Neural progenitor cell (in vitro differentiated cells): ENCODE results near the gene PRAF2. TPM values are rescaled to one million over a fixed set of nuclear protein-coding genes. Genes with fewer than 3 reads are reported as not detected.
A peak's percentile ranks its signal among the peaks of the same experiment; 100 is the strongest.

Source experiments
- DNase-seq: peaks from one replicate; pipeline ENCODE4 v3.0.0-alpha.2; 2016; ENCODE audit warnings: low spot score
- H2AFZ ChIP-seq: fragments of 200-600 bp; sonication (generic); replicated peaks from 2 replicates; pipeline ENCODE4 v1.6.1; 2016; ENCODE audit warnings: antibody characterized with exemption
- H3F3A ChIP-seq: fragments of 200-600 bp; sonication (generic); 2 replicates; pipeline ENCODE4 v1.6.1; 2016; ENCODE audit warnings: antibody characterized with exemption, low read depth
- H3K27ac ChIP-seq: fragments of 200-600 bp; sonication (generic); 2 replicates; pipeline ENCODE4 v1.5.1; 2016; ENCODE audit warnings: mild to moderate bottlenecking
- H3K27me3 ChIP-seq: fragments of 200-600 bp; sonication (generic); 2 replicates; pipeline ENCODE4 v1.6.1; 2016; ENCODE audit warnings: mild to moderate bottlenecking, moderate library complexity
- H3K36me3 ChIP-seq: fragments of 200-600 bp; sonication (generic); 2 replicates; pipeline ENCODE4 v1.5.1; 2016
- H3K4me1 ChIP-seq: fragments of 200-600 bp; sonication (generic); 2 replicates; pipeline ENCODE4 v1.6.1; 2016; ENCODE audit warnings: mixed run types
- H3K4me2 ChIP-seq: fragments of 200-600 bp; sonication (generic); 2 replicates; pipeline ENCODE4 v1.6.1; 2016
- H3K4me3 ChIP-seq: fragments of 200-600 bp; sonication (generic); 2 replicates; pipeline ENCODE4 v1.5.1; 2016
- H3K79me2 ChIP-seq: fragments of 200-600 bp; sonication (generic); 2 replicates; pipeline ENCODE4 v1.6.1; 2016; ENCODE audit warnings: low read depth
- H3K9ac ChIP-seq: fragments of 200-600 bp; sonication (generic); 2 replicates; pipeline ENCODE4 v1.6.1; 2016
- H3K9me3 ChIP-seq: fragments of 200-600 bp; sonication (generic); 2 replicates; pipeline ENCODE4 v1.5.1; 2016; ENCODE audit warnings: low read depth
- H4K20me1 ChIP-seq: fragments of 200-600 bp; sonication (generic); 2 replicates; pipeline ENCODE4 v1.6.1; 2016; ENCODE audit warnings: low read depth
- H3K27ac Mint-ChIP-seq: 3 replicates; pipeline ENCODE4 v1.8.0; 2021; ENCODE audit warnings: mixed read lengths
- H3K27me3 Mint-ChIP-seq: 2 replicates; pipeline ENCODE4 v1.8.0; 2022; ENCODE audit warnings: low read depth, mild to moderate bottlenecking, inconsistent platforms, moderate library complexity, mixed read lengths; ENCODE audit not compliant: insufficient read depth
- H3K36me3 Mint-ChIP-seq: 3 replicates; pipeline ENCODE4 v1.8.0; 2021; ENCODE audit warnings: mixed read lengths
- H3K4me1 Mint-ChIP-seq: 3 replicates; pipeline ENCODE4 v1.8.0; 2021; ENCODE audit warnings: mixed read lengths
- H3K4me3 Mint-ChIP-seq: 3 replicates; pipeline ENCODE4 v1.8.0; 2021; ENCODE audit warnings: mild to moderate bottlenecking, moderate library complexity, mixed read lengths
- H3K9me3 Mint-ChIP-seq: 3 replicates; pipeline ENCODE4 v1.8.0; 2020; ENCODE audit warnings: mixed read lengths
- EZH2 ChIP-seq: fragments of 200-600 bp; sonication (generic); IDR thresholded peaks from 2 replicates; pipeline ENCODE4 v1.6.1; 2017; ENCODE audit warnings: antibody characterized with exemption, mild to moderate bottlenecking, moderate library complexity
- EZH2phosphoT487 ChIP-seq: fragments of 200-600 bp; sonication (generic); IDR thresholded peaks from 2 replicates; pipeline ENCODE4 v1.6.1; 2017; ENCODE audit warnings: antibody characterized with exemption
- total RNA-seq: library from RNA; depleted of rRNA; stranded (reverse); fragments of >200 nt; gene quantifications from 2 replicates; pipeline ENCODE4 v1.2.3, GENCODE V29; 2015; ENCODE audit warnings: low replicate concordance
- TF ChIP-seq, protein P1 (sequence below): fragments of 200-600 bp; sonication (generic); IDR thresholded peaks from 2 replicates; pipeline ENCODE4 v1.5.1; 2017; ENCODE audit warnings: antibody characterized with exemption, mild to moderate bottlenecking

PRAF2 gene
- total RNA-seq, 1 donor from 2014 or later: 0.30 TPM

DNA sequence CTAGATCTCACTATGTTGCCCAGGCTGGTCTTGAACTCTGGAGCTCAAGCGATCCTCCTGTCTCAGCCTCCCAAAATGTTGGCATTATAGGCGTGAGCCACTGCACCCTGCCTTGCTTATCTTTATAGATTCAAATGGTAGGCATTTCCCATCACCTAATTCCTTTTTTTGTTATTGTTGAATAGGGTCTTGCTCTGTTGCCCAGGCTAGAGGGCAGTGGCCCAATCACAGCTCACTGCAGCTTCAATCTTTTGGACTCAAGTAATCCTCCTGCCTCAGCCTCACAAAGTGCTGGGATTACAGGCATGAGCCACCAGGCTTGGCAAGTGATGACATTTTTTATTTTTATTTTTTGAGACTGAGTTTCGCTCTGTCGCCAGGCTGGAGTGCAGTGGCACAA, 22.6 kb upstream of the PRAF2 start:
- Histone ChIP-seq H3K9ac (no peak overlapping the region), H3K4me1 (no peaks in the 10 kb centered on the region), H4K20me1 (no peaks in the 10 kb centered on the region), H3K36me3 (no peaks in the 10 kb centered on the region), H3K79me2 (no peaks in the 10 kb centered on the region), H3K27me3 (no peaks in the 10 kb centered on the region), H3K4me2 (no peak overlapping the region), H3K4me3 (no peak overlapping the region), H3F3A (no peaks in the 10 kb centered on the region), H3K9me3 (no peaks in the 10 kb centered on the region), H2AFZ (no peak overlapping the region), H3K27ac (no peak overlapping the region)
- Mint-ChIP-seq H3K36me3 (no peaks in the 10 kb centered on the region), H3K4me3 (no peak overlapping the region), H3K4me1 (no peaks in the 10 kb centered on the region), H3K27me3 (no peaks in the 10 kb centered on the region), H3K27ac (no peak overlapping the region), H3K9me3 (peaks cover 5% of the 10 kb centered on the region)
- DNase-seq: no peak
- TF ChIP-seq EZH2phosphoT487: no peak
- TF ChIP-seq, protein P1, sequence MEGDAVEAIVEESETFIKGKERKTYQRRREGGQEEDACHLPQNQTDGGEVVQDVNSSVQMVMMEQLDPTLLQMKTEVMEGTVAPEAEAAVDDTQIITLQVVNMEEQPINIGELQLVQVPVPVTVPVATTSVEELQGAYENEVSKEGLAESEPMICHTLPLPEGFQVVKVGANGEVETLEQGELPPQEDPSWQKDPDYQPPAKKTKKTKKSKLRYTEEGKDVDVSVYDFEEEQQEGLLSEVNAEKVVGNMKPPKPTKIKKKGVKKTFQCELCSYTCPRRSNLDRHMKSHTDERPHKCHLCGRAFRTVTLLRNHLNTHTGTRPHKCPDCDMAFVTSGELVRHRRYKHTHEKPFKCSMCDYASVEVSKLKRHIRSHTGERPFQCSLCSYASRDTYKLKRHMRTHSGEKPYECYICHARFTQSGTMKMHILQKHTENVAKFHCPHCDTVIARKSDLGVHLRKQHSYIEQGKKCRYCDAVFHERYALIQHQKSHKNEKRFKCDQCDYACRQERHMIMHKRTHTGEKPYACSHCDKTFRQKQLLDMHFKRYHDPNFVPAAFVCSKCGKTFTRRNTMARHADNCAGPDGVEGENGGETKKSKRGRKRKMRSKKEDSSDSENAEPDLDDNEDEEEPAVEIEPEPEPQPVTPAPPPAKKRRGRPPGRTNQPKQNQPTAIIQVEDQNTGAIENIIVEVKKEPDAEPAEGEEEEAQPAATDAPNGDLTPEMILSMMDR: no peak
- no peak for TF ChIP-seq EZH2

DNA sequence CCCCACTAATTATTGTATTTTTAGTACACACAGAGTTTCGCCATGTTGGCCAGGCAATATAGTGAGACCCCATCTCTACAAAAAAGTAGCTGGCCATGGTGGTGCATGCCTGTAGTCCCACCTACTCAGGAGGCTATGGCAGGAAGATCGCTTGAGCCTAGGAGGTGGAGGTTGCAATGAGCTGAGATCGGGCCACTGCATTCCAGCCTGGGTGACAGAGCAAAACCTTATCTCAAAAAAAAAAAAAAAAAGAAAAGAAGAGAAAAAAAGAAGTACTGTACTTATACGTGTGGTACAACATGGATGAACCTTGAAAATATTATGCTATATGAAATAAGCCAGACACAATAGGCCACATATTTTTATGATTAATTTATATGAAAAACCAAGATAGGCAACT, 15.8 kb upstream of the PRAF2 start:
- Histone ChIP-seq H4K20me1 (no peaks in the 10 kb centered on the region), H3K27ac (no peak overlapping the region), H3K36me3 (no peaks in the 10 kb centered on the region), H3K79me2 (no peaks in the 10 kb centered on the region), H3K4me1 (no peaks in the 10 kb centered on the region), H3K4me3 (no peak overlapping the region), H3F3A (no peaks in the 10 kb centered on the region), H3K4me2 (no peak overlapping the region), H3K9ac (no peak overlapping the region), H3K9me3 (no peaks in the 10 kb centered on the region), H3K27me3 (no peaks in the 10 kb centered on the region), H2AFZ (no peak overlapping the region)
- Mint-ChIP-seq H3K9me3 (peaks cover 3% of the 10 kb centered on the region), H3K27ac (no peak overlapping the region), H3K4me1 (no peaks in the 10 kb centered on the region), H3K4me3 (no peak overlapping the region), H3K27me3 (peaks cover 2% of the 10 kb centered on the region), H3K36me3 (no peaks in the 10 kb centered on the region)
- no peak for DNase-seq
- TF ChIP-seq EZH2 (no peak), EZH2phosphoT487 (no peak)
- TF ChIP-seq, protein P1: no peak

DNA sequence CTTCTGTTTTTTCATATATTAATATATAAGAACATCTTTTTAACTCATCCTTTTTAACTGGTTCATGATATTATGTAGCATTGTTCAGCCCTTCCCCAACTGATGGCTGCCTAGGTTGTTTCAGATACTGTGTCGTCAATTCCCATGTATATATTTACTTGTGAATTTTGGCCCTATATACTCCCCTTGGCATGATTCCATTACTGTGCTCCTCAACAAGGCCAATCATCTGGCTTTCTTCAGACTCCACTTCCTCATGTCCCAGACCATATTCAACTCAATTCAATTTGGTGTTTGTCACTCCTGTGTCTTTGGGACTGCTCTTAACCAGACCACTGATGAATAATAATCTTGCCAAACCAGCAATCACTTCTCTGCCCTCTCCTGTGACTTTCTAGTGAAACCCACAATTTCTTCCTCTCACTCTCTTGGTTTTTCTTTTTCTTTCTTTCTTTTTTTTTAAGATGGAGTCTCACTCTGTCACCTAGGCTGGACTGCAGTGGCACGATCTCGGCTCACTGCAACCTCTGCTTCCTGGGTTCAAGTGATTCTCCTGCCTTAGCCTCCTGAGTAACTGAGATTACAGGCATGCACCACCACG, 8.6 kb upstream of the PRAF2 start:
- Mint-ChIP-seq H3K27ac (no peak overlapping the region), H3K4me1 (peaks cover 4% of the 10 kb centered on the region), H3K4me3 (peak overlapping the region; percentile 4), H3K36me3 (peaks cover 3% of the 10 kb centered on the region), H3K9me3 (peaks cover 13% of the 10 kb centered on the region), H3K27me3 (peaks cover 2% of the 10 kb centered on the region)
- DNase-seq: no peak
- no peaks in the 10 kb centered on the region for H3K4me1 ChIP-seq
- no peaks in the 10 kb centered on the region for H3K79me2 ChIP-seq
- no peak overlapping the region for H3K4me2 ChIP-seq
- no peak overlapping the region for H3K9ac ChIP-seq
- H3K27ac ChIP-seq: no peak overlapping the region
- H3K4me3 ChIP-seq: no peak overlapping the region
- H3K27me3 ChIP-seq: no peaks in the 10 kb centered on the region
- no peak overlapping the region for H2AFZ ChIP-seq
- no peaks in the 10 kb centered on the region for H4K20me1 ChIP-seq
- TF ChIP-seq EZH2: no peak
- no peak for TF ChIP-seq EZH2phosphoT487
- TF ChIP-seq, protein P1: no peak
- H3K9me3 ChIP-seq: no peaks in the 10 kb centered on the region
- H3K36me3 ChIP-seq: no peaks in the 10 kb centered on the region
- no peaks in the 10 kb centered on the region for H3F3A ChIP-seq
